HepG2 (cell line): ENCODE data around the gene IGFBP6. TPM values are rescaled to one million over a fixed set of nuclear protein-coding genes. Genes with fewer than 3 reads are reported as not detected.

Experiments
- ATF6 ChIP-seq: sonication (generic); formaldehyde crosslinking; conservative IDR thresholded peaks from 2 replicates; pipeline ENCODE4 v1.4.0; 2020; ENCODE audit warnings: missing genetic modification reagents
- BHLHE40 ChIP-seq: IDR thresholded peaks from 2 replicates; pipeline ENCODE4 v1.6.1; 2011; ENCODE audit warnings: low read length, improper control_type of control experiment
- HMG20B ChIP-seq: conservative IDR thresholded peaks from 2 replicates; pipeline ENCODE4 v1.6.1; 2016; ENCODE audit warnings: missing genetic modification reagents, missing compliant biosample characterization
- MAZ ChIP-seq, 2 experiments: sonication (generic) in 1 of 2; formaldehyde crosslinking in 1 of 2; IDR thresholded peaks; 2 replicates each; pipeline versions ENCODE4 v1.5.0 to v1.6.1; 2012 to 2020; ENCODE audit warnings: low read depth in 2 of 2, mild to moderate bottlenecking in 2 of 2, borderline replicate concordance in 1 of 2, improper control_type of control experiment in 1 of 2, low read length in 1 of 2, missing genetic modification reagents in 1 of 2, moderate library complexity in 1 of 2
- MXI1 ChIP-seq: IDR thresholded peaks from 3 replicates; pipeline ENCODE4 v1.6.1; 2012; ENCODE audit warnings: low read depth, low read length, inconsistent platforms, borderline replicate concordance
- STAG1 ChIP-seq: sonication (generic); formaldehyde crosslinking; IDR thresholded peaks from 2 replicates; pipeline ENCODE4 v1.4.0; 2020; ENCODE audit warnings: missing genetic modification reagents
- ZBTB34 ChIP-seq: sonication (generic); formaldehyde crosslinking; IDR thresholded peaks from 2 replicates; pipeline ENCODE4 v1.8.0; 2022; ENCODE audit warnings: mild to moderate bottlenecking, missing genetic modification reagents
- ZNF350 ChIP-seq: sonication (generic); formaldehyde crosslinking; IDR thresholded peaks from 2 replicates; pipeline ENCODE4 v1.4.0; 2020; ENCODE audit warnings: mild to moderate bottlenecking, low read depth, missing genetic modification reagents, borderline replicate concordance
- polyA plus RNA-seq, 8 experiments: library from polyadenylated mRNA; depleted of rRNA in 3 of 8; stranded (reverse) in 7 of 8; unstranded in 1 of 8; fragments of >200 nt; fragmentation: Illumina TruSeq in 4 of 8; extraction: Trizol in 4 of 8; gene quantifications; 2 replicates each; pipeline versions ENCODE4 v1.2.1 to v1.2.3, GENCODE V29; 2011 to 2016; ENCODE audit warnings: low read depth in 4 of 8, missing spikeins in 1 of 8, mixed read lengths in 1 of 8; ENCODE audit not compliant: insufficient read depth in 1 of 8
- total RNA-seq, 5 experiments: library from RNA; depleted of rRNA; stranded (reverse); fragments of >200 nt; fragmentation: Illumina TruSeq; extraction: Trizol; gene quantifications; 2 replicates each; pipeline ENCODE4 v1.2.3, GENCODE V29; 2016; ENCODE audit warnings: low read depth in 1 of 5

IGFBP6 gene
- total and polyA plus RNA-seq, 2 of the 13 experiments (the other 11 are each of a cell fraction or from before 2014, with no cell fraction given) = 3.9 to 25.2 TPM

- TF ChIP-seq STAG1 (CRISPR knock-in tag) (peak; percentile 42), HMG20B (CRISPR knock-in tag) (0 out of 2 replicates have a peak, but pooled peaks have one; percentile 51), ZBTB34 (CRISPR knock-in tag) (0 out of 2 replicates have a peak, but pooled peaks have one; percentile 48), MAZ (IDR thresholded peaks at IDR 0.05; ENCODE audit: borderline replicate concordance, low read depth, low read length) (no peak), MAZ (CRISPR knock-in tag; IDR thresholded peaks at IDR 0.05; ENCODE audit: low read depth) (0 out of 2 replicates have a peak, but pooled peaks have one; percentile 29), ATF6 (CRISPR knock-in tag) (no peak), MXI1 (peak; percentile 34; the same call in 1 of the 3 replicates), ZNF350 (CRISPR knock-in tag) (peak; percentile 25; the same call in 1 of the 2 replicates), BHLHE40 (no peak)
Observed at GRCh38 chr12:53048033-53048779, 49.3 kb upstream of the IGFBP6 start (continued).
